ENCODE results near the gene ITIH5. TPM values are rescaled to one million over a fixed set of nuclear protein-coding genes. Genes with fewer than 3 reads are reported as not detected.

Gene ITIH5
- total RNA-seq, 1 experiment from 2014 or later: not detected

DNA sequence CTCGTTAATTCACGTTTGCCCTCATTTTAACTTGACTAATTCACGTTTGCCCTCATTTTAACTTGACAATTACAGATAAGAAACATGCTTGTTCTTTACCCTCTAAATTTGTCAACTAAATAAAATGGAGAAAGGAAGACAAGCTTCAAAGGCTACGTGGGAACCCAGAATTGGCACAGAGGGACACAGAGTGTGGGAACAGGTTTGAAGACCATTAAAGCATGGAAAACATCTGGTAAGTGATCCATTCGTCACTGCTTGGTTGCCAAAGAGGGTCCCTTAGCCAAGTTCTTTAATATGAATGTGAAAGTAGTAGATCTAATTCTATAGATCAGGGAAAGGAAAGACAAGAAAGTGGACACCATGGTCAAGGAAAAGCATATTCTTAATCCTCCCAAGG is 57.2 kb downstream of the ITIH5 start:
- no TSS peak for BruUV-seq (replicated peaks)
- intact Hi-C loops (cut with micrococcal nuclease): no loop called here
- no peaks in the 10 kb centered on the region for H3K27me3 Mint-ChIP-seq (ENCODE audit: insufficient read depth, unreplicated experiment)

DNA sequence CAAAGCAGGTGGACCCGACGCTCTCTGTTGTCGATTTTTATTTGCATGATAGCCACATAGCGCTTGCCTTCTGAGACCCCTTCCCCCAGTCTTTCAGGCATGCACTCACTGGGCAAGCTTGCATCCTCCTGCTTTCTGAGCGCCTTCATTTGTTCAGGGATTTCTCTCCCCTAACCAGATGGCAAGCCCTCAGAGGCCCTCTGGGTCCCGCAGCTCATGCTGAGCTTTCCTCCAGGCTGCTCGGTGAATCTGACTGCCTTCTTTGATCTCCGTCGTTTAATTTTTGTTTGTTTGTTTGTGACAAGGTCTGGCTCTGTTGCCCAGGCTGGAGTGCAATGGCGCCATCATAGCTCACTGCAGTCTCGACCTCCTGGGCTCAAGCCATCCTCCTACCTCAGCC is 58.8 kb downstream of the ITIH5 start:
- H3K9me3 Mint-ChIP-seq (ENCODE audit: unreplicated experiment): peaks cover 2% of the 10 kb centered on the region
- no TSS peak for BruUV-seq (replicated peaks)
- no peak for DNase-seq (ENCODE audit: unreplicated experiment)
- H3K4me1 Mint-ChIP-seq (ENCODE audit: insufficient read depth, unreplicated experiment): peaks cover 21% of the 10 kb centered on the region
- CTCF ChIA-PET: no interaction called here
- H3K27ac Mint-ChIP-seq (ENCODE audit: low read depth, unreplicated experiment): no peak overlapping the region
- intact Hi-C loops (cut with micrococcal nuclease): no loop called here
- no peak overlapping the region for H3K4me3 Mint-ChIP-seq (ENCODE audit: unreplicated experiment)
- H3K36me3 Mint-ChIP-seq (ENCODE audit: insufficient read depth, unreplicated experiment): peaks cover 5% of the 10 kb centered on the region
- TF ChIP-seq, protein P1, sequence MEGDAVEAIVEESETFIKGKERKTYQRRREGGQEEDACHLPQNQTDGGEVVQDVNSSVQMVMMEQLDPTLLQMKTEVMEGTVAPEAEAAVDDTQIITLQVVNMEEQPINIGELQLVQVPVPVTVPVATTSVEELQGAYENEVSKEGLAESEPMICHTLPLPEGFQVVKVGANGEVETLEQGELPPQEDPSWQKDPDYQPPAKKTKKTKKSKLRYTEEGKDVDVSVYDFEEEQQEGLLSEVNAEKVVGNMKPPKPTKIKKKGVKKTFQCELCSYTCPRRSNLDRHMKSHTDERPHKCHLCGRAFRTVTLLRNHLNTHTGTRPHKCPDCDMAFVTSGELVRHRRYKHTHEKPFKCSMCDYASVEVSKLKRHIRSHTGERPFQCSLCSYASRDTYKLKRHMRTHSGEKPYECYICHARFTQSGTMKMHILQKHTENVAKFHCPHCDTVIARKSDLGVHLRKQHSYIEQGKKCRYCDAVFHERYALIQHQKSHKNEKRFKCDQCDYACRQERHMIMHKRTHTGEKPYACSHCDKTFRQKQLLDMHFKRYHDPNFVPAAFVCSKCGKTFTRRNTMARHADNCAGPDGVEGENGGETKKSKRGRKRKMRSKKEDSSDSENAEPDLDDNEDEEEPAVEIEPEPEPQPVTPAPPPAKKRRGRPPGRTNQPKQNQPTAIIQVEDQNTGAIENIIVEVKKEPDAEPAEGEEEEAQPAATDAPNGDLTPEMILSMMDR (IDR thresholded peaks at IDR 0.05; ENCODE audit: unreplicated experiment): no peak
- H3K27me3 Mint-ChIP-seq (ENCODE audit: insufficient read depth, unreplicated experiment): peaks cover 2% of the 10 kb centered on the region
- POLR2A ChIA-PET: interaction anchor here (0.6 to 1.4 kb wide), 3 partner anchors 14 to 1843 kb away, joined by 3 to 6 read pairs (median 3); no protein-coding TSS in a partner anchor

More for the DNA sequence above, 57.2 kb downstream of the ITIH5 start:
- no peak for DNase-seq (ENCODE audit: unreplicated experiment)
- no peak overlapping the region for H3K4me3 Mint-ChIP-seq (ENCODE audit: unreplicated experiment)
- ChIA-PET POLR2A (no interaction called here), CTCF (no interaction called here)
- no peak overlapping the region for H3K27ac Mint-ChIP-seq (ENCODE audit: low read depth, unreplicated experiment)
- H3K9me3 Mint-ChIP-seq (ENCODE audit: unreplicated experiment): no peaks in the 10 kb centered on the region
- TF ChIP-seq, protein P1 (IDR thresholded peaks at IDR 0.05; ENCODE audit: unreplicated experiment): no peak
- H3K4me1 Mint-ChIP-seq (ENCODE audit: insufficient read depth, unreplicated experiment): peaks cover 21% of the 10 kb centered on the region
- H3K36me3 Mint-ChIP-seq (ENCODE audit: insufficient read depth, unreplicated experiment): peaks cover 5% of the 10 kb centered on the region

- peaks cover 12% of the 10 kb centered on the region for H3K9me3 Mint-ChIP-seq (ENCODE audit: unreplicated experiment)
Observed at GRCh38 chr10:7606951-7607404, 59.8 kb downstream of the ITIH5 start.

GRCh38 chr10:7605565-7606295 is 61.0 kb downstream of the ITIH5 start:
- Mint-ChIP-seq H3K4me1 (ENCODE audit: insufficient read depth, unreplicated experiment) (peaks cover 21% of the 10 kb centered on the region), H3K9me3 (ENCODE audit: unreplicated experiment) (peaks cover 12% of the 10 kb centered on the region), H3K27me3 (ENCODE audit: insufficient read depth, unreplicated experiment) (peaks cover 23% of the 10 kb centered on the region), H3K36me3 (ENCODE audit: insufficient read depth, unreplicated experiment) (peaks cover 4% of the 10 kb centered on the region), H3K4me3 (ENCODE audit: unreplicated experiment) (no peak overlapping the region), H3K27ac (ENCODE audit: low read depth, unreplicated experiment) (peak overlapping the region; percentile 84)
- no peak for DNase-seq (ENCODE audit: unreplicated experiment)
- BruUV-seq (replicated peaks): no TSS peak
- POLR2A ChIA-PET: no interaction called here
- CTCF ChIA-PET: interaction anchor here (0.6 kb wide), 1 partner anchor 146 kb away, joined by 3 read pairs; no protein-coding TSS in a partner anchor
- intact Hi-C loops (cut with micrococcal nuclease): no loop called here
- TF ChIP-seq, protein P1 (IDR thresholded peaks at IDR 0.05; ENCODE audit: unreplicated experiment): no peak

More at GRCh38 chr10:7606951-7607404, 59.8 kb downstream of the ITIH5 start:
- no TSS peak for BruUV-seq (replicated peaks)
- H3K4me1 Mint-ChIP-seq (ENCODE audit: insufficient read depth, unreplicated experiment): peaks cover 21% of the 10 kb centered on the region
- ChIA-PET POLR2A (interaction anchor here (1.0 kb wide), 1 partner anchor 18 kb away, joined by 3 read pairs; no protein-coding TSS in a partner anchor), CTCF (no interaction called here)
- DNase-seq (ENCODE audit: unreplicated experiment): peak; percentile 66
- no peak overlapping the region for H3K4me3 Mint-ChIP-seq (ENCODE audit: unreplicated experiment)
- peaks cover 12% of the 10 kb centered on the region for H3K27me3 Mint-ChIP-seq (ENCODE audit: insufficient read depth, unreplicated experiment)
- H3K36me3 Mint-ChIP-seq (ENCODE audit: insufficient read depth, unreplicated experiment): peaks cover 5% of the 10 kb centered on the region
- TF ChIP-seq, protein P1 (IDR thresholded peaks at IDR 0.05; ENCODE audit: unreplicated experiment): no peak
- H3K27ac Mint-ChIP-seq (ENCODE audit: low read depth, unreplicated experiment): peak overlapping the region; percentile 84
- intact Hi-C loops (cut with micrococcal nuclease): no loop called here
